PC-9 (cell line): ENCODE data around the gene PITHD1.

Source experiments
- CTCF ChIP-seq: fragments of 200-600 bp; sonication (generic); conservative IDR thresholded peaks from 2 replicates; pipeline ENCODE4 v1.6.1; 2017; ENCODE audit warnings: mixed run types, antibody characterized with exemption, mild to moderate bottlenecking, moderate library complexity
- EZH2 ChIP-seq: fragments of 200-600 bp; sonication (generic); IDR thresholded peaks from 2 replicates; pipeline ENCODE4 v1.8.0; 2017; ENCODE audit warnings: antibody characterized with exemption, low read depth

- TF ChIP-seq CTCF (no peak), EZH2 (no peak)
Measured at GRCh38 chr1:23816361-23816760, 38.1 kb downstream of the PITHD1 start.
